Measurements from ENCODE around the gene NT5M.
"Not testable (repeated sequence)": the region's sequence is repeated elsewhere in the genome, so short reads cannot be mapped to it uniquely, and the experiment has no call there.

The NT5M gene

DNA sequence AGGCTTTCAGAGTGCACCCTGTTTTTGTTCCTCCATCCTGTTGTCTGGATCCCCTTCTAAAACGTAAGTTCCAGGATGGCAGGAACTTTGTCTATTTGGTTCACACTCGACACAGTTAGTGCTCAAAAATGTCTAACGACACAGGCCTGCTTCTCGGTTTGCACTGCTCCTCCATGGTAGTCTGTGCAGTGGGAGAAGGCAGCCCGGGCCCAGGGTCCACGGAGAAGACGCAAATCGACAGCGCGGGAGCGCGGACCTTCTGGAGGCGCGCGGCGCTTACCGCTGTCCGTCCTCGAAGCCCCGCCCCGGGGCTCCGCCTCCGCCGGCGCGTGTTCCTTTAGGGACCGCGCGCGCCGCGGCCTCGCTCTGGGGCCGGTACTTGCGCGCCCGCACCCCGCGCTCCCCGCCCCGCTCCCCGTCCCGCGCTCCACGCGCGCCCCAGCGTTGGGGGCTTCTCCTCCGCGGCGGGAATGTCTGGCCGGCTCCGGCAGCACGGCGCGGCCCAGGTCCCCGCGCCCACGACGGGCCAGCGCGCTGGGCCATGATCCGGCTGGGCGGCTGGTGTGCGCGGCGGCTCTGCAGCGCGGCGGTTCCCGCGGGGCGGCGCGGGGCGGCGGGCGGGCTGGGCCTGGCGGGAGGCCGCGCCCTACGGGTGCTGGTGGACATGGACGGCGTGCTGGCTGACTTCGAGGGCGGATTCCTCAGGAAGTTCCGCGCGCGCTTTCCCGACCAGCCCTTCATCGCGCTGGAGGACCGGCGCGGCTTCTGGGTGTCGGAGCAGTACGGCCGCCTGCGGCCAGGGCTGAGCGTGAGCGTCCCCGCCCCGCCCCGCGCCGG lies at the start of gene NT5M:
NT5M (plus strand) TSS at position 364 of the 837 bp plus-strand sequence; CDS start at position 542, 178 bp downstream.
- DNase-seq, result peak; percentile 90

DNA sequence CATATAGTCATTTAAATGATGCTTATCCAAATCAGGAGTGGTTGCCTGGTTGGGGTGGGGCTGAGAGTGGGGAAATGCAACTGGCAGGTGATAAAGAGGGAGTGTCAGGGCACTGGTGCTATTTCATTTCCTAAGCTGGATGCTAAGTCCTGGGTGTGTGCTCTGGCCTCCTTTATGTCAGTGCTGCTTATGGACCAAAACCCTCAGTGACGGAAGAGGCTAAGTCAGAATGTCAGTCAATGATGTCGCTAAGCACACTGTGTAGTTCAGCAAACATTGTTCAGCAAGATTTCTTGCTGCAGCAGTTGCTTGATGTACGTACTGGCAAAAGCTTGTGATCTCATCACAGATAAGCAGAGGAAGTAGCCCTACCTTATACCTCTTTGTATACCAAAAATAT lies 49.8 kb upstream of the NT5M start:
- DNase-seq, result no peak

DNA sequence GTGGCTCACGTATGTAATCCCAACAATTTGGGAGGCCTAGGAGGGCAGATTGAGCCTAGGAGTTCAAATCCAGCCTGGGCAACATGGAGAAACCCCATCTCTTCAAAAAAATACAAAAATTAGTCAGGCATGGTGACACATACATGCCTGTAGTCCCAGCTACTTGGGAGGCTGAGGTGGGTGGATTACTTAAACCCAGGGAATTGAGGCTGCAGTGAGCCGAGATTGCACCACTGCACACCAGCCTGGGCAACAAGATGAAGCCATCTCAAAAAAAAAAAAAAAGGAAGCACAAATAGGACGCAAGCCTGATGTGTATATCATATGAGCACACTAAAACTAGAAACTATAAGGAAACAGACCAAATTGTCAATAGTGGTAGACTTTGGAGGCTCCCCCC lies 49.1 kb upstream of the NT5M start:
- DNase-seq, result no peak

DNA sequence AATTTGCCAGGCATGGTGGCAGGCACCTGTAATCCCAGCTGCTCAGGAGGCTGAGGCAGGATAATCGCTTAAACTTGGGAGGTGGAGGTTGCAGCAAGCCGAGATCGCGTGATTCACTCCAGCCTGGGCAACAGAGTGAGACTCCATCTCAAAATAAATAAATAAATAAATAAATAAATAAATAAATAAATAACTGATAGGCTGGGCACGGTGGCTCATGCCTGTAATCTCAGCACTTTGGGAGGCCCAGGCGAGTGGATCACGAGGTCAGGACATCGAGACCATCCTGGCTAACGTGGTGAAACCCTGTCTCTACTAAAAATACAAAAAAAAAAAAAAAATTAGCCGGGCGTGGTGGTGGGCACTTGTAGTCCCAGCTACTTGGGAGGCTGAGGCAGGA lies 47.5 kb upstream of the NT5M start:
- DNase-seq, result not testable (repeated sequence)

DNA sequence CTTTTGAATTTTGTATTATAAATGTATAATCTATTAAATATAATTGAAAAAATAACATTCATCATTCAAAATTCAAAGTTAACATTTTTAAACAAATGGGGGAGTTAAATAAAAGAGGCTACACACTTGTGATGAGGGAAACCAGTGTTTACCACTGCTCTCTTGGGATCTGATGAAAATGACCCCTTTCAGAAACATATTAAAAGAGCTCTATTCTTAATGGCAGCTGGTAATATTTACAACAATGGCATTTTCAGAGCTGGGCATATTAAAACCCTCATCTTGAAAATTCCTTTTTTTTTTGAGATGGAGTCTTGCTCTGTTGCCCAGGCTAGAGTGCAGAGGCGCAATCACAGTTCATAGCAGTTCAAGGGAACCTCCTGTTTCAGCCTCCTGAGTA lies 46.9 kb upstream of the NT5M start:
- DNase-seq, result no peak

DNA sequence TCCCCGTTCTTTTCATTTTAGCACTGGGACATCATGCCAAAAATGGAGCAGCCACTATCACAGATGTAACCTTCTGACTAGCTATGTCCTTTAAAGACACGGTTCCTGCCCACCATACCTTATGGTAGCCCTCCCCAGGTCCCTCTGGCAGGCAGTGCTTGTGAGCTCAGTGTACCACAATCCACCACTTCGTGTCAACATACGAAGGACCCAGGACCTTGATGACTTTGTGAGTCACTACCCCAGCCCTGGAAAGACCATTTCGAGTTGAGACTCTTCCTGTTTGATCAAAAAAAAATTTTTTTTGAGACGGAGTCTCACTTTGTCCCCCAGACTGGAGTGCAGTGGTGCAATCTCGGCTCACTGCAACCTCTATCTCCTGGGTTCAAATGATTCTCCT lies 45.2 kb upstream of the NT5M start:
- peak; percentile 7 for DNase-seq

DNA sequence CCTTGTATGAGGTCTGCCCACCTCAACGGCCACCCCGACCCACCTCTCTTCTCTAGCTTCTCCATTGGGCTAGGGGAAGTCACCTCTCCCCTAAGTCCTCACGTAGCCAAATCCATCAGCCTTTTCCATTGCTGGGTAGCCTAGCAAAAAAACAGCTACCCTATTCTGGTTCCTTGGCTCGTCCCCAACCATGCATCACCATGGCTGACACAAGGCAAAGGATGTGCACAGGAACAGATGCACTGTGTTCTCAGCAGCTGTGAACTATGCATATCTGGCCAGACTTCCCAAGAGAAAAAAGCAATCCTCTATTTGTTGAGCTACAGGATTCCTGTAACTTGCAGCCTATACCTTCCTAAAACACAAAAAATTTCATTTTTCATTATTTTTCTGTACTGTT lies 44.2 kb upstream of the NT5M start:
- no peak for DNase-seq

DNA sequence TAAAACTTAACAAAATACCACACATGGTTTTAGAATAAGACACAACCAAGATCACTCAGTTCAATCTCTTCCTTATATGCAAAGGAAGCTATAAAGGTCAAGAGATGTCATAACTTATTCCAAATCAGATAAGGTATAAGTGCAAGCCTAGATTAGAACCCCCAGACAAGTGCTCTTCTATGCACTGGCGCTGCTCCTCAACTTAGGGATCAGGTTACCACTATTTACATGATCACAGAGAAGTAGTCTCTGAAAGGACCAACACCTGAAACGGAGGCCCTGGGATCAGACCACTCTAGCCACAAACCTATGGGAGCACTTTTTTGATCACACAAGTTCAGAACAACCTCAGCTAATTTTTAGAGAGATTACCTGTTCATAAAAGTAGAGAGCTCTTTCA lies 38.7 kb upstream of the NT5M start:
- peak; percentile 39 for DNase-seq

DNA sequence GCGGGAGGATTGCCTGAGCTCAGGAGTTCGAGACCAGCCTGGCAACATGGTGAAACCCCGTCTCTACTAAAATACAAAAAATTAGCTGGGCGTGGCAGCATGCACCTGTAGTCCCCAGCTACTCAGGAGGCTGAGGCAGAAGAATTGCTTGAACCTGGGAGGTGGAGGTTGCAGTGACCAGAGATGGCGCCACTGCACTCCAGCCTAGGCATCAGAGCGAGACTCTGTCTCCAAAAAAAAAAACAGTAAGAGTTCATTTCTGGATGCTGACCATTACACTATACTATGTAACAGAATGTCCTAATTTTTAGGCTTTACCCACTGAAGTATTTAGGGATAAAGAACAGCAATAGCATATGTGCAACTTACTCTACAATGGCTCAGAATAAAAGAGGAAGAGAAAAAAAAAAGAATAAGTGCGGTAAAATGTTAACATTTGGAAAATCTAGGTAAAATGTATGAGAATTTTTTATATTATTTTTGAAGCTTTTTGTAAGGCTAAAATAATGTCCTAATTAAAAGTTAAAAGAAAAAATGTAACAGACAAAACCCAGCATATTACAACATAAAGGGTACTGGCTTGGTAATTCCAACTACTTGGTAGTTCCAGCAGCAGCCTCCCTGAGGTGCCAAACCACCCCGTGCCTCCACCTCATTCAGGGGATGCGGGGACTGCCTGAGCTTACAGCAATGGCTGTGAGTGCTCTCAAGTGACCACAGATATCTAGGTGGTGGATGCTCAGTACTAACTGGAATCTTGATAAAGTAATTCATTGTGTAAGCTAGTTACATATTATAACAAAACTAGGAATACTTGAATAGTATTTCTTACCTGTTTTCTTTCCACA lies 33.0 kb upstream of the NT5M start:
- DNase-seq, result peak; percentile 44

DNA sequence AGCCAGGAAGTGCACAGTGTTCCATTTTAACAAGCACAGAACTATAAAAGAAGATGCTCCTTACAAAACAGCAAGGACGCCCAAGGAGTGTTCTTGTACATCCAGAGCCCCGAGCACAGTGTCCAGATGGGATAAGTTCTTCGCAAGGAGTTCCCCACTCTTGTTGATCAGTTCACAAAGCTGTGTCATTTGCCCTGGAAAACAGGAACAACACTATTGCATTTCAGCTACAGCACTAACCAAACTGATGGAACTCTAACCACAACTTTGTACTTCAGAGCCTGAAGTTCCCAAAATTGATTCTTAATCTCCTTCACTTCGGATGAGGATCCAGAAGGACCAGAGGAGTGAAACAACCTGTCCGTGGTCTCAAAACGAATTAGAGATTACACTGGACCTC lies 27.2 kb upstream of the NT5M start:
- DNase-seq, result no peak

DNA sequence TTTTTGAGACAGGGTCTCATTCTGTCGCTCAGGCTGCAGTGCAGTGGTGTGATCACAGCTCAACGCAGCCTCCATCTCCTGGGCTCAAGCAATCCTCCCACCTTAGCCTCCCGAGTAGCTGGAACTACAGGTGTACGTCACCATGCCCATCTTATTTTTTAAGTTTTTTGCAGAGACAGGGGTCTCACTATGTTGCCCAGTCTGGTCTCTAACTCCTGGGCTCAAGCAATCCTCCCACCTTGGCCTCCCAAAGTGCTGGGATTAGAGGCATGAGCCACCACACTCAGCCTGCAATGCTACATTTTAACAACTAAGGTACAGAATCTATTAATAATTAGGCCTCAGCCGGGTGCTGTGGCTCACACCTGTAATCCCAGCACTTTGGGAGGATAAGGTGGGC lies 25.7 kb upstream of the NT5M start:
- DNase-seq, result not testable (repeated sequence)

DNA sequence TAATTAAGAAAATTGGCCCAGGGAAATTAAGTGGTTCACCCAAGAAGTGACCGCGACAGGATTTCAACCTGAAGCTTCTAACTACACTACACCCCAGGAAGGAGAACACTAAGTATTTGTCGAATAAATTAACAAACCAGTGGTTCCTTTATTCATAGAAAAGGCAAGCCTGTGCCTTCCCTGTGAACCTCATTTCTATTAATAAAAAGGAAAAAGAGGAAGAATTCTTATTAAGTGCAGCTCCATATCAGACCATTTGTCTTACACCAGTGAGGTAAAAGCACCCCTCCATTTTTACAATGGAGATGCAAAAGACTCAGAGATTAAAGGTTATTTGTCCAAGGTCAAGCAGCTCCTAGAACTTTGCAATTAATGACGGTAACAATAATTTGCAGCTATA lies 23.9 kb upstream of the NT5M start:
- DNase-seq, result no peak

DNA sequence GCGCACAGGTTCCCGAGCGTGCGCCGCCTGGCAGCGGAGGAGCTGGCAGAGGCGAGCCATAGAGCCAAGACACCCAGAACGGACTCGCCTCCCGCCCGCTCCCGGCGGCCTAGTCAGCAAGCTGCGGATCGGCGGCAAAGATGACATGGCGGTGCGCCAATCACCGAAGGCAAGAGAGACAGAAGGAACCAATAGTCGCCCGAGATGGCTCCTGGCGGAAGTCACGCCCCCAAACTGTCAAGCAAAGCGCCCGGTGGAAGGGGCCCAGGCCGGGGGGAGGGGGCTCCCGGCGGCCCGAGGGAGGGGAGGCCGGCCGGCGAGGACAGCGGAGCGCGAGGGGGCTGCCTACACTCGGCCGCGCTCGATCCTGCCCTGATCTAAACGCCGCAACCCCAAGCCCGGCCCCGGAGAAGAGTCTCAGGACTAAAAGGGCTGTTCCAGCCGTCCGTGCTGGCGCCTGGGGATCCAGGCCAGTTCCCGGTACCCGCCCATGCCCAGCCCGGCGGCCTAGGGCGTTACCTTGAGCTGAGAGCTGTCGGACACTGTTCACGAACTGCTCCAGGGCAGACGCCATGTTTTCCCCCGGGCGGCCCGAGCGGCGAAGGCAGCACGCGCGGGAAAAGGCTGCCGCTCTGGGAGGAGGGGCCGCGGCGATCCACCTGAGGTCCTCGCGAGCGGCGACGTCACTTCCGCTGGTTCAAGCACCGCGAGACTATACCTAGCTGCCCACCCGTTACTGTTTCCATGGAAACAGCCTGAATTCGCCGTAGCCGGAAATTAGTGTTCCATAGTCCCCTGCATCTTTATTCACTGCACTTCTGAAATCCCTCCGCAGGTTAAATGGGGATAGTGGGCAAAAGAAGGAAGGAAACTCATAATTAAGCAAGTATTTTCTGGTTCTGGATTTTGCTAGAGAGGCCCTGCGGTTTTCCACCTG lies 22.3 kb upstream of the NT5M start, which contains the start of gene COPS3:
COPS3 (minus strand) TSS at position 634 of the 937 bp plus-strand sequence; CDS start at position 574, 60 bp downstream.
- DNase-seq, result peak; percentile 99

DNA sequence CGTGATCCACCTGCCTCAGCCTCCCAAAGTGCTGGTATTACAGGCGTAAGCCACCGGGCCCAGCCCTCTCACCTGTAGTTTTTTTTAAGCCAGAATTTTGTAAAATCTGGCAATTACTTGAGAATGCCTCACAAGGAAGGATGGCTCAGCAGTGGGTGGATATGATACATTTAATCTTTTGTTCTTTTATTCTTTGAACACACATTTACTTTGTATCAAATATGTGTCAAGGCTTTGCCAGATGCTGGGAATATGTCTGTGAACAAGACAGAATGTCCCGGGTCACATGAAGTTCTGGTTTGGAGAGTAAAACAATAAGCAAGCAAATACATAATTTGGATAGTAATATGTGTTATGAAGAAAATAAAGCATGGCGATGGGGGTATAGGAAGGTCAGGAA lies 17.2 kb upstream of the NT5M start:
- no peak for DNase-seq

DNA sequence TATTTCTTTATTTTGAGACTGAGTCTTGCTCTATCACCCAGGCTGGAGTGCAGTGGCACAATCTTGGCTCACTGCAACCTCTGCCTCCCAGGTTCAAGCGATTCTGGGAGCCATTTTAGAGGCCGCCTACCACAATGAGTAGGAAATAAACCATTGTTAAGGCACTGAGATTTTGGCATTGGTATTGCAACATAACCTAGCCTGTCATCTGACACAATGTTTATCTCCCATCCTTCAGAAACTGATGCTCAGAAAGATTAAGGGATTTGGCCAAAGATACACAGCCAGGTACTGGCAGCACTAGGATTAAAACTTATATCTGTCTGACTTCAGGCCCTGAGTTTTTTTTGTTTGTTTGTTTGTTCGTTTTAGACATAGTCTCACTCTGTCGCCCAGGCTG lies 14.1 kb upstream of the NT5M start:
- no peak for DNase-seq

DNA sequence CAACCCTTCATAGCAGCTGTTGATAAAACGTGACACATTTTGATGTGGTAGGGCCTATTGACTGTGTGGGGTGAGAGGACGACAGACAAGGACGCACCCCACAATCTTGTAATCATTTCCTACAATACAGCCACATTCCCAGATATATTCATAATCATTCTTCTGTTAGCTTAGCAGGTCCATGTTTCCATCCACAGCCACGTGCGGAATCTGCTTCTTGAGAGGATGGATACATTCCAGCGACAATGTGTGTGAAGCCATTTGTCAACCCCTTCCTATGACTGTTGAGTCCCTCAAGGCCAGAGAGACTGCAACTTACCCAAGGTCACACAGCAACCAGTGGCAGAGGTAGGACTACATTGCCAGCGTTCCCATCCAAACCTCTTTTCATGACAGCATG lies 13.5 kb upstream of the NT5M start:
- DNase-seq, result no peak

DNA sequence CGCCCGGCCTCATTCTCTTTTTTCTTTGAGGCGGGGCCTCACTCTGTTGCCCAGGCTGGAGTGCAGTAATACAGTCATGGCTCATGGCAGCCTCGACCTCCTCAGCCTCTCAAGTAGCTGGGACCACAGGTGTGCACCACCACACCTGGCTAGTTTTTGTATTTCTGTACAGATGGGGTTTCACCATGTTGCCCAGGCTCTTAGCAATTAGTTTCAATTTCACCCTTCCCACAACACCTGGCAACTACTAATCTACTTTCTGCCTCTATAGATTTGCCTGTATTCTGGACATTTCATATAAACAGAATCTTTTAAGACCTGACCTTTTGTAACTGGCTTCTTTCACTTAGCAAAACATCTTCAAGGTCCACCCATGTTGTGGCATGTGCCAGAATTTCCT lies 8.0 kb upstream of the NT5M start:
- no peak for DNase-seq

DNA sequence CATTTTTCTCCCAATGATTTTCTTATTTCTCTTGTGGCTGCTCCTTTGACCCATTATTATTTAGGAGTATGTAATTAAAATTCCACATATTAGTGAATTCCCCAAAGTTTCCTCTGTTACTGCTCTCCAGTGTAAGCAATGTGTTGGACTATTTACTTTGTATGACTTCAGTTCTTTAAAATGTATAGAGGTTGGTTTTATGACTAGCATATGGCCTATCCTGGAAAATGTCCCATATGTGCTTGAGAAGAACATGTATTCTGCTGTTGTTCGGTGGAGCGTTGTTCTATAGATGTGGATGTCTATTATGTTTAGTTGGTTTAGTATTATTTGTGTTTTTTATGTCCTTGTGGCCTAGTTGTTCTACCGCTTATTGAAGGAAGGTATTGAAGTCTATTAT lies 6.0 kb upstream of the NT5M start:
- no peak for DNase-seq

DNA sequence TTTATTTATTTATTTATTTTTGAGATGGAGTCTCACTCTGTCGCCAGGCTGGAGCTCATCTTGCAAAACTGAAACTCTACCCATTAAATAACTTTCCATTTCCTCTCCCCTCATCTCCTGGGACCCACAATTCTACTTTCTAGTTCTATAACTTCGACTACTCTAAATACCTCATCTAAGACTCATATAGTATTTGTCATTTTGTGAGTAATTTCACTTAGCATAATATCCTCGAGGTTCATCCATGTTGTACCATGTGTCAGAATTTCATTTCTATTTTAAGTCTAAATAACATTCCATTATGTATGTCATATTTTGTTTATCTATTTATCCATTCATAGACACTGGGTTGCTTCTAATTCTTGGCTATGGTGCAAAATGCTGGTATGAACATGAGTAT lies 5.1 kb upstream of the NT5M start:
- no peak for DNase-seq

DNA sequence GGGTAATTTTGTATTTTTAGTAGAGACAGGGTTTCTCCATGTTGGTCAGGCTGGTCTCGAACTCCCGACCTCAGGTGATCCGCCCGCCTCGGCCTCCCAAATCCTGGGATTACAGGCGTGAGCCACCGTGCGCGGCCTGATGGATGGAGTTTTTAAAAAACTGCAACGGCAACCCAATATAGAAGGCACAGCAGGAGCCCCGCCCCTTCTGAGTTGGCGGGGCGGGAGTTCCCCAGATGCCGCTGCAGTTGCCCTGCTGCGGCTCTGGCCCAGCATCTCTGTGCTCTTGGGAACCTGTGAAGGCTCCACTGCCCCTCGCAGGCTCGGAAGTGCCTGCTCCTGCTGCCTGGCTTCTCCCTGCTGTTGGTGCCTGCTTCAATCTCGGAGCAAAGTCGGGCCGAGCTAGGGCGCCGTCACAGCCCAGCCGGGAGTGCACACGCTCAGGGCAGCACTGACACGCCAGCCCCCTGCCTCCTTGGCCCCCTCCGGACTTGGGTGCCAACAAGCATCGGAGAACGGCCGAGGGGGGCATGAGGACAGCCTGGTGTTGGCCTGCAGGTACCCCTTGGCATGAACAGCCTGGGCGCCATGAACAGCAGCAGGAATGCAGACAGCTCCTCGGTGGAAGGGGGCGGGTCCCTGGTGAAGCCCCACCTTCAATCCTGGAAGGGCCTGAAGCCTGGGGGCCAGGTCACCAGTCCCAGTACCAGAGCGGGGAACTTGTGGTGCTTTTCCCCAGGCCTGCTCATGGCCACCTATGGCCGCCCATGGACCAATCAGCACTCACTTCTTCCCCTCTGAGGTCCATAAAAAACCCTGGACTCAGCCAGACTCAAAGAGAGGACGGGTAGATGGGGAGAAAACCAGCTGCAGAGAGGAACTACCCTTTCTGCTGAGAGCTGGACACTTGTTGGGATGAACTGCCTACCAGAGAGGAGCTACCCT lies 2.3 kb upstream of the NT5M start:
- peak; percentile 75 for DNase-seq

DNA sequence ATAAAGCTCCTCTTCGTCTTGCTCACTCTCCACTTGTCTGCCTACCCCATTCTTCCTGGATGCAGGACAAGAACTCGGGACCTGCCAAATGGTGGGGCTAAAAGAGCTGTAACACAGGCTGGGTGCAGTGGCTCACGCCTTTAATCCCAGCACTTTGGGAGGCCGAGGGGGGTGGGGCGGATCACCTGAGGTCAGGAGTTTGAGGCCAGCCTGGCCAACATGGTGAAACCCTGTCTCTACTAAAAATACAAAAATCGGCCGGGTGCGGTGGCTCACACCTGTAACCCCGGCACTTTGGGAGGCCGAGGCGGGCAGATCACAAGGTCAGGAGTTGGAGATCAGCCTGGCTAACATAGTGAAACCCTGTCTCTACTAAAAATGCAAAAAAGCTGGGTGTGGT lies 1.5 kb upstream of the NT5M start:
- DNase-seq, result not testable (repeated sequence)
